ENCODE data around the gene CASP3.
"Not testable (repeated sequence)": the region's sequence is repeated elsewhere in the genome, so short reads cannot be mapped to it uniquely, and the experiment has no call there.

The CASP3 gene

GRCh38 chr4:184596617-184597185, 52.5 kb downstream of the CASP3 start:
- DNase-seq (ENCODE audit: low read depth in 2 of 2), result no peak

- DNase-seq (ENCODE audit: low read depth in 2 of 2), result no peak
Observed at GRCh38 chr4:184596044-184596616, 53.1 kb downstream of the CASP3 start.

- DNase-seq (ENCODE audit: low read depth in 2 of 2), result no peak
Observed at GRCh38 chr4:184595430-184595829, 53.8 kb downstream of the CASP3 start.

GRCh38 chr4:184593461-184593860, 55.8 kb downstream of the CASP3 start:
- no peak for DNase-seq (ENCODE audit: low read depth in 2 of 2)

- DNase-seq (ENCODE audit: low read depth in 2 of 2), result not testable (repeated sequence)
Observed at GRCh38 chr4:184591747-184592270, 57.4 kb downstream of the CASP3 start.

GRCh38 chr4:184591070-184591677, 58.1 kb downstream of the CASP3 start:
- DNase-seq (ENCODE audit: low read depth in 2 of 2), result no peak

- no peak for DNase-seq (ENCODE audit: low read depth in 2 of 2)
Observed at GRCh38 chr4:184590196-184590595, 59.1 kb downstream of the CASP3 start.

- no peak for DNase-seq (ENCODE audit: low read depth in 2 of 2)
Observed at GRCh38 chr4:184588893-184589292, 60.4 kb downstream of the CASP3 start.

GRCh38 chr4:184587701-184588100, 61.5 kb downstream of the CASP3 start:
- no peak for DNase-seq (ENCODE audit: low read depth in 2 of 2)

GRCh38 chr4:184587221-184587620, 62.0 kb downstream of the CASP3 start:
- no peak for DNase-seq (ENCODE audit: low read depth in 2 of 2)

GRCh38 chr4:184583738-184584502, 65.3 kb downstream of the CASP3 start:
- DNase-seq (ENCODE audit: low read depth in 2 of 2), result no peak
